WERI-Rb-1 (cell line): ENCODE measurements around the gene CRYBB3.

Experiments used
- DNase-seq: peaks from one replicate; pipeline ENCODE4 v3.0.0-alpha.2; 2020
- H3K27ac ChIP-seq: fragments of 250-450 bp; sonication (Bioruptor Pico); 2 replicates; pipeline ENCODE4 v1.5.1; 2020; ENCODE audit warnings: mild to moderate bottlenecking, moderate library complexity
- H3K27me3 ChIP-seq: fragments of 250-450 bp; sonication (Bioruptor Pico); 2 replicates; pipeline ENCODE4 v1.5.1; 2021; ENCODE audit warnings: mild to moderate bottlenecking, low read depth, moderate library complexity; ENCODE audit not compliant: insufficient read depth, severe bottlenecking
- H3K36me3 ChIP-seq: fragments of 250-450 bp; sonication (Bioruptor Pico); 2 replicates; pipeline ENCODE4 v1.5.1; 2020; ENCODE audit warnings: mild to moderate bottlenecking, moderate library complexity
- H3K4me3 ChIP-seq: 2 replicates; pipeline ENCODE4 v1.5.1; 2011; ENCODE audit warnings: low read depth, mild to moderate bottlenecking, control low read depth, low read length
- H3K9me3 ChIP-seq: fragments of 250-450 bp; sonication (Bioruptor Pico); 2 replicates; pipeline ENCODE4 v1.5.1; 2021; ENCODE audit warnings: mild to moderate bottlenecking, moderate library complexity; ENCODE audit not compliant: severe bottlenecking
- CTCF ChIP-seq: IDR thresholded peaks from 2 replicates; pipeline ENCODE4 v1.5.1; 2011; ENCODE audit warnings: low read depth, mild to moderate bottlenecking, control low read depth, inconsistent platforms, low read length

The CRYBB3 gene

GRCh38 chr22:25205847-25206246 lies 6.2 kb downstream of the CRYBB3 start:
- Histone ChIP-seq H3K4me3 (no peak overlapping the region), H3K27ac (no peak overlapping the region), H3K9me3 (no peaks in the 10 kb centered on the region), H3K27me3 (no peaks in the 10 kb centered on the region), H3K36me3 (no peaks in the 10 kb centered on the region)
- no peak for DNase-seq
- no peak for TF ChIP-seq CTCF

GRCh38 chr22:25206998-25207397 lies 7.3 kb downstream of the CRYBB3 start:
- TF ChIP-seq CTCF = no peak
- H3K27ac ChIP-seq = no peak overlapping the region
- no peak overlapping the region for H3K4me3 ChIP-seq
- DNase-seq = no peak
- H3K36me3 ChIP-seq = no peaks in the 10 kb centered on the region
- H3K9me3 ChIP-seq = no peaks in the 10 kb centered on the region
- no peaks in the 10 kb centered on the region for H3K27me3 ChIP-seq

GRCh38 chr22:25207553-25208157 lies 8.0 kb downstream of the CRYBB3 start:
- Histone ChIP-seq H3K27me3 (no peaks in the 10 kb centered on the region), H3K9me3 (no peaks in the 10 kb centered on the region), H3K36me3 (no peaks in the 10 kb centered on the region), H3K27ac (no peak overlapping the region), H3K4me3 (no peak overlapping the region)
- no peak for DNase-seq
- no peak for TF ChIP-seq CTCF

GRCh38 chr22:25208328-25208727 lies 8.7 kb downstream of the CRYBB3 start:
- Histone ChIP-seq H3K27me3 (no peaks in the 10 kb centered on the region), H3K36me3 (no peaks in the 10 kb centered on the region), H3K27ac (no peak overlapping the region), H3K9me3 (no peaks in the 10 kb centered on the region), H3K4me3 (no peak overlapping the region)
- DNase-seq = no peak
- no peak for TF ChIP-seq CTCF

GRCh38 chr22:25208743-25209505 lies 9.3 kb downstream of the CRYBB3 start:
- H3K4me3 ChIP-seq = no peak overlapping the region
- H3K36me3 ChIP-seq = no peaks in the 10 kb centered on the region
- H3K27me3 ChIP-seq = no peaks in the 10 kb centered on the region
- TF ChIP-seq CTCF = no peak
- no peak for DNase-seq
- H3K9me3 ChIP-seq = no peaks in the 10 kb centered on the region
- H3K27ac ChIP-seq = no peak overlapping the region
